HG02885 (cell line): ENCODE data around the gene ODAD4.
"Not testable (repeated sequence)": the region's sequence is repeated elsewhere in the genome, so short reads cannot be mapped to it uniquely, and the experiment has no call there.

Experiments used
- ATAC-seq: cut with Tn5 transposase; IDR thresholded peaks from one replicate; pipeline ENCODE4 v1.9.1; 2021; ENCODE audit warnings: mild to moderate bottlenecking; ENCODE audit not compliant: unreplicated experiment, poor library complexity

ODAD4 gene

GRCh38 chr17:41989702-41990419 lies 59.4 kb downstream of the ODAD4 start:
- ATAC-seq: no peak

DNA sequence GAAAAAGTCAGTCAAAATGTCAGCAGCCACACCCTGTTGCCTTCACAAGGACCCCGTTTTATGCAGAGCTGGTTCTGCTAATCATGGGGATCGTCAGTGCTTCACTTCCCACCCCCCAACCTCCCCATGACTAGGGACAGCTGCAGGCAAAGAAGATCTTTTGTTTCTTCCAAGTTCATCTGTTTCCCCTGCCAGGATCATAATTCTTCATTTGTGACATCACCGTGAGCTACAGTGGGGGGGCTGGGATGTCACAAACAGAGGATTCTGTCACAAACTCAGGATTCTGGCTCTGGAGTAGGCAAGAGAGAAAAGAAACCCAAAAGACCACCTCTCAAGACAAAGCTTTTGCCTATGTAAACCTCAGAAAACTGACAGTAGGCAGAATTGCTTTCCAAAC lies 62.2 kb downstream of the ODAD4 start:
- ATAC-seq: no peak

- no peak for ATAC-seq
These were observed 66.4 kb downstream of the ODAD4 start for GRCh38 chr17:41996855-41997164.

DNA sequence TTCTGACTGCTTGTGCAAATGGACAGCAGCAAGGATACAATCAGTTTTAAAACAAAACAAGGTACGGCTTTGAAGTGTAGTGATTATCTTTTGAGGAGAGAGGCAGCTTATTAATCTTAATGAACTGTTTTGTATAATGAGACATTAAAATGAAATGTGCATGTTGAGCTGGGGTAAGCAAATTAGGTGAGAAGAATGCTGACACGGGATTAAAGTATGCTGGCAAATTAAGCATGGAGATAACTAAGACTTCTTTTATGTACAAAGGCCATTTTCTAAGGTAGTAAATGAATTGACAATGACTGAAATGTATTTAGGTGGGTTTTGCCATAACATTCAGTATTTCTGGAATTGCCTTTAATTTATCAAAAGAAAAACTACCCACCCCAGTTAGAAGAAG lies 68.1 kb downstream of the ODAD4 start:
- ATAC-seq: no peak

DNA sequence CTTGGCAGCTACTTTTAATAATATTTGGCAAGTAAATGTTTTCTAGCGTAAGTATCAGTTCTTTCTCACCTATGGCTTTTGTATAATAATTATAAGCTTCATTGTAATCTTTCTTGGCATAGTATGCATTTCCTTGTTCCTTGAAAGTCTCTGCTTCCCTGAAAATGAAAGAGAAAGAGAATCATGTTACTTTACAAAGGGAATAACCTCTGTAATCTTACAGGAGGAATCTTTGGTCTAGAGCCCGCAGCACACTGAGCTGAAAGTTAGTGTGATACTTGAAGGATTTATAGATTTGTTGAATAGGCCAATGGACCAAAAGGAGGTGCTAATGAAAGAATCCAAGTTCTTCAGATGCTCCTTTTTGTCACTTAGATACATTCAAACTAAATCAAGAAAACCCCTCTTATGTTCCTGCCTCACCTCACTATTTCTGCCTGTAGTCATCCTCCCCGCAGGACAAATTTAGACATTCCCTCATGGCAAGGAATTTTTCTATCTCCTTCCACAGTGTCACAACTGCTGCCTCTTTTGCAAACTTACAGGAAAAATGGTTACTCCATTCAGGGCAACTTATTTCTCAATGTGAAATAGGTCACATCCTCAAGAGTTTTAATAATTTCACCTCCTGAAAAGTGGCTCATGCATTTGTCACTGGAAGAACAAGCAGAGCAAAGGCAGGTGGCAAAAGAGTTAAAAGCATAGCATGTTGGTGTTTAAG lies 70.2 kb downstream of the ODAD4 start:
- no peak for ATAC-seq

DNA sequence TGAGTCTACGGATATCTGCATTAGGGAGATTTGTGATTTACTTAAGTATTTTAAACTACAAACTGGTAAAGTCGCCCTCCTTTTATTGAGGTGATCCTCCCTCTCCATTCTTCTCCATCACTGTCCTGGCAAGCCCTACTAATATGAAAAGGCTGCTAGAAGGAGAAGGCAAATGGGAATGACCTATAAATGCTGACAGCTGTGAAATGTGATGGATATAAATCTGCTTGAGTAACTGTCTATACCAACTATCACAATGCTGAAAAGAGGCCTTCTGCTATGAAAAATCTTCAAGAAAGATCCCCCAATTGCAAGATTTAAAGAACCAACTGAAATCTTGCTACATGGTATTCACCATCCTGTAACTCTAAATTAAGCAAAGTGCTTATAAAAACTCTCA lies 71.3 kb downstream of the ODAD4 start:
- ATAC-seq: no peak

- no peak for ATAC-seq
These were observed 71.9 kb downstream of the ODAD4 start for GRCh38 chr17:42002175-42002791.

- ATAC-seq: no peak
These were observed 72.4 kb downstream of the ODAD4 start for GRCh38 chr17:42002792-42003301.

DNA sequence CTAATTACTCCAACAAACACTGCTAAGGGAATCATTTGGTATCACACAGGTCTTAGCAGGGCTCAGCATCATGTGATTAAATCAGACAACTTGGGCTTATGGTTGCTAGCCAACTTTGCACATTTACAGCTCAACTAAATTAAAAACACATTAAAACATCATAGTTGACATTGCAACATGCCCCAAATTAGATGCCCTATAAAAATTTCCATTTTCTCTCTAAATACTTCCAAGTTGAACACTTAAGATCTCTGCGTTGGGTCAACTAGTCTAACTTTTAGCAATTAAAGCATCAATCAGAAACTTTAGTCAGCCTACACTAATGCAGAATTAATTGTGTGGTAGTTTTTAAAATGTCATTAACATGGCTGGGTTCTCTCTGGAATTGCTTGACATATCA lies 74.7 kb downstream of the ODAD4 start:
- no peak for ATAC-seq

- no peak for ATAC-seq
These were observed 78.8 kb downstream of the ODAD4 start for GRCh38 chr17:42009170-42009569.

DNA sequence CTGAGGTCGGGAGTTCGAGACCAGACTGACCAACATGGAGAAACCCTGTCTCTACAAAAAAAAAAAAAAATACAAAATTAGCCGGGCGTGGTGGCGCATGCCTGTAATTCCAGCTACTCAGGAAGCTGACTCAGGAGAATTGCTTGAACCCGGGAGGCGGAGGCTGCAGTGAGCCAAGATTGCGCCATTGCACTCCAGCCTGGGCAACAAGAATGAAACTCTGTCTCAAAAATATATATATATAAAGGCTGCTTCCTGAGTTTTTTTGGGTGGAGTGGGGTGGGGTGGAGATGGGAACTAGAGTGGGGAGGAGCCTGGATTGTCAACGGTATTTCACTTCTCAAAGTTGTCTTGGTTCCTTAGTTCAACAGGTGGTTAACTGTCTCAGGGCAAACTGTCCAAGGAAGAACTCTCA lies 79.9 kb downstream of the ODAD4 start:
- ATAC-seq: not testable (repeated sequence)

- ATAC-seq: no peak
These were observed 80.6 kb downstream of the ODAD4 start for GRCh38 chr17:42010898-42011516.

GRCh38 chr17:42012363-42012762 lies 81.9 kb downstream of the ODAD4 start:
- ATAC-seq: not testable (repeated sequence)

GRCh38 chr17:42013740-42014139 lies 83.3 kb downstream of the ODAD4 start:
- not testable (repeated sequence) for ATAC-seq
